Measurements from ENCODE around the gene CNTN6.

DNA sequence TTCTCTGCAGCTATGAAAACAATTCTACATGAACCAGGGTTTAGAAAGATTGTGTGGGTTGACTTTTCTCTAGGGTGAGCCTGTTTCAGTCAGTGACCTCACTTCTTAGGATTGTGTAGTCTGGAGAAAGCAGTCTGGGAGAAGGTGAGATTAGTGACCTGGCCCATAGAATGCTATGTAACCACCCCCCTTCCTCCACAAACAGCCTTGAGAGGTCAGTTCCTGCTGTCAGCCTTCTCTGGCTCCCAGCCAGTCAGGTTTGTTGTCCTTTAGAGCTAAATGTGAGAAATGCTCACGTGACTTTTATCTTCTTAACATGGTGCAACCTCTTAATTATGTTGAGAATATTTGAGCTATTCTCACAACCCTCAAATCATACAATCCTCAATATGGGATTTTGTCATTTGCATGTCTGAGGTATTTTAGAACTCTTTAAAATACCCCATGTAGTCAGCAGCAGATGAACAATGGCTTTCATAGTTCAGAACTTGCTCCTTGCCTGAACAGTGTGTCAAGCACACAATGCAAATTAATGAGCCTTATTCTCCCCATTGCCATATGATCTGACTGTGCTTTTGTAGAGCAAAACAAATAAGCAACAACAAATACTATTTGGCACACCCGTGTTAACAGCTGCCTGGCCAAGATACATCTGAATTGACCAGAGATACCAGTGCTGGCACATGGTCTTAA is 311.6 kb downstream of the CNTN6 start:
- TF ChIP-seq, protein P1, sequence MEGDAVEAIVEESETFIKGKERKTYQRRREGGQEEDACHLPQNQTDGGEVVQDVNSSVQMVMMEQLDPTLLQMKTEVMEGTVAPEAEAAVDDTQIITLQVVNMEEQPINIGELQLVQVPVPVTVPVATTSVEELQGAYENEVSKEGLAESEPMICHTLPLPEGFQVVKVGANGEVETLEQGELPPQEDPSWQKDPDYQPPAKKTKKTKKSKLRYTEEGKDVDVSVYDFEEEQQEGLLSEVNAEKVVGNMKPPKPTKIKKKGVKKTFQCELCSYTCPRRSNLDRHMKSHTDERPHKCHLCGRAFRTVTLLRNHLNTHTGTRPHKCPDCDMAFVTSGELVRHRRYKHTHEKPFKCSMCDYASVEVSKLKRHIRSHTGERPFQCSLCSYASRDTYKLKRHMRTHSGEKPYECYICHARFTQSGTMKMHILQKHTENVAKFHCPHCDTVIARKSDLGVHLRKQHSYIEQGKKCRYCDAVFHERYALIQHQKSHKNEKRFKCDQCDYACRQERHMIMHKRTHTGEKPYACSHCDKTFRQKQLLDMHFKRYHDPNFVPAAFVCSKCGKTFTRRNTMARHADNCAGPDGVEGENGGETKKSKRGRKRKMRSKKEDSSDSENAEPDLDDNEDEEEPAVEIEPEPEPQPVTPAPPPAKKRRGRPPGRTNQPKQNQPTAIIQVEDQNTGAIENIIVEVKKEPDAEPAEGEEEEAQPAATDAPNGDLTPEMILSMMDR (IDR thresholded peaks at IDR 0.05) = no peak
- TF ChIP-seq ZFX (IDR thresholded peaks at IDR 0.05; ENCODE audit: borderline replicate concordance) = no peak
